Ascending aorta (tissue), 2 donors: Measurements from ENCODE around the gene CLSTN2. TPM values are rescaled to one million over a fixed set of nuclear protein-coding genes. Genes with fewer than 3 reads are reported as not detected.

ENCODE experiments used
- DNase-seq, 2 donors: peaks; one replicate each; pipeline ENCODE4 v3.0.0-alpha.2; 2019; ENCODE audit warnings: low spot score in 2 of 2
- H3K27ac ChIP-seq, 2 donors: fragments of 200-600 bp; sonication (generic); one replicate each; pipeline ENCODE4 v1.5.1; 2016 to 2017; ENCODE audit warnings: mild to moderate bottlenecking in 1 of 2
- H3K27me3 ChIP-seq: fragments of 200-600 bp; sonication (generic); one replicate; pipeline ENCODE4 v1.5.1; 2017
- H3K36me3 ChIP-seq, 2 donors: fragments of 200-600 bp; sonication (generic); one replicate each; pipeline ENCODE4 v1.5.1; 2016
- H3K4me1 ChIP-seq, 2 donors: fragments of 200-600 bp; sonication (generic); one replicate each; pipeline ENCODE4 v1.5.1; 2016 to 2017; ENCODE audit warnings: mild to moderate bottlenecking in 1 of 2
- H3K4me3 ChIP-seq, 2 donors: fragments of 200-600 bp; sonication (generic); one replicate each; pipeline ENCODE4 v1.5.1; 2016 to 2017; ENCODE audit warnings: mild to moderate bottlenecking in 1 of 2
- H3K9me3 ChIP-seq, 2 donors: fragments of 200-600 bp; sonication (generic); one replicate each; pipeline ENCODE4 v1.5.1; 2016
- intact Hi-C: fragments of 100-400 bp; cut with DNase I; formaldehyde crosslinking; loops from one replicate; pipeline ENCODE4 v1.15.1; 2023
- total RNA-seq: library from RNA; depleted of rRNA; stranded (reverse); fragments of >200 nt; gene quantifications from one replicate; pipeline ENCODE4 v1.1.0, GENCODE V29; 2016
- TF ChIP-seq, protein P1 (sequence below), 3 experiments: fragments of 200-600 bp in 2 of 3; fragments of 450-650 bp in 1 of 3; sonication (generic) in 2 of 3; IDR thresholded peaks; one replicate each; pipeline ENCODE4 v1.5.1; 2016 to 2019; ENCODE audit warnings: antibody characterized with exemption in 3 of 3, mild to moderate bottlenecking in 1 of 3, moderate library complexity in 1 of 3

The CLSTN2 gene
- total RNA-seq, 1 donor from 2014 or later: 65.8 TPM

DNA sequence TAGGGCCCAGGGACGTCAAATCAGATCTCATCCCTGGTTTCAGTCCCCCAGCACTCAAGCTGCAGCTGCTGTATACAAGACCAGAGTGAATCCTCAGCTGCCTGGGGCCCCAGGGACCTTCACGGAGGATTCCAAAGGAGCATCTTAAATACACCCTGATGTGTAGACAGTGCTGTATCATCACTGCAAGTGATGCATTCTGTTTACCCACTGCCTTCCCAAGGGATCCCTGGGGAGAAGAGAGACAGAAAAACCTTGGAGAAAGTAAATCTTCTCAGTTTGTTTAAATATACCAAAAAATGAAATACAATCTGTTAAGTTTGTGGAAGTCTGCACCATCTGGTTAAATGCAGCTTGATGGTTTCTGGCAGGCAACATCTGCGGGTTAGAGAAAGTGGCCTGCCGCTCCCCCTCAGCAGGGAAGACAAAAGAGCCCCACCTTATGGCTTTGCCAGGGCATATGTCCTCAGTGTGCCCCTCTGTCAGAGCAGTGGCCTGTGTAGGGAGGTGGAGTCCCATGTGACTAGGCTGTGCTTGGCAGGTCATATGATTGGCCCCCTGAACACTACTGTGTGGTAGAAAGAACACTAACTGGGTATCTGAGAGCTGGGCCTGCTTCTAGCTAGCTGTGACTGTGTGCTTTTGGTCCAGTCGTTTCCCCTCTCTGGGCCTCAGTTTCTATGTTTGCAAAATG is 520.7 kb downstream of the CLSTN2 start:
- no peak overlapping the region for H3K4me3 ChIP-seq
- H3K4me1 ChIP-seq: no peaks in the 10 kb centered on the region
- no peak for DNase-seq
- intact Hi-C loops: no loop called here
- no peaks in the 10 kb centered on the region for H3K9me3 ChIP-seq
- no peaks in the 10 kb centered on the region for H3K36me3 ChIP-seq
- no peak overlapping the region for H3K27ac ChIP-seq
- TF ChIP-seq, protein P1, sequence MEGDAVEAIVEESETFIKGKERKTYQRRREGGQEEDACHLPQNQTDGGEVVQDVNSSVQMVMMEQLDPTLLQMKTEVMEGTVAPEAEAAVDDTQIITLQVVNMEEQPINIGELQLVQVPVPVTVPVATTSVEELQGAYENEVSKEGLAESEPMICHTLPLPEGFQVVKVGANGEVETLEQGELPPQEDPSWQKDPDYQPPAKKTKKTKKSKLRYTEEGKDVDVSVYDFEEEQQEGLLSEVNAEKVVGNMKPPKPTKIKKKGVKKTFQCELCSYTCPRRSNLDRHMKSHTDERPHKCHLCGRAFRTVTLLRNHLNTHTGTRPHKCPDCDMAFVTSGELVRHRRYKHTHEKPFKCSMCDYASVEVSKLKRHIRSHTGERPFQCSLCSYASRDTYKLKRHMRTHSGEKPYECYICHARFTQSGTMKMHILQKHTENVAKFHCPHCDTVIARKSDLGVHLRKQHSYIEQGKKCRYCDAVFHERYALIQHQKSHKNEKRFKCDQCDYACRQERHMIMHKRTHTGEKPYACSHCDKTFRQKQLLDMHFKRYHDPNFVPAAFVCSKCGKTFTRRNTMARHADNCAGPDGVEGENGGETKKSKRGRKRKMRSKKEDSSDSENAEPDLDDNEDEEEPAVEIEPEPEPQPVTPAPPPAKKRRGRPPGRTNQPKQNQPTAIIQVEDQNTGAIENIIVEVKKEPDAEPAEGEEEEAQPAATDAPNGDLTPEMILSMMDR (IDR thresholded peaks at IDR 0.05): no peak
- no peaks in the 10 kb centered on the region for H3K27me3 ChIP-seq

DNA sequence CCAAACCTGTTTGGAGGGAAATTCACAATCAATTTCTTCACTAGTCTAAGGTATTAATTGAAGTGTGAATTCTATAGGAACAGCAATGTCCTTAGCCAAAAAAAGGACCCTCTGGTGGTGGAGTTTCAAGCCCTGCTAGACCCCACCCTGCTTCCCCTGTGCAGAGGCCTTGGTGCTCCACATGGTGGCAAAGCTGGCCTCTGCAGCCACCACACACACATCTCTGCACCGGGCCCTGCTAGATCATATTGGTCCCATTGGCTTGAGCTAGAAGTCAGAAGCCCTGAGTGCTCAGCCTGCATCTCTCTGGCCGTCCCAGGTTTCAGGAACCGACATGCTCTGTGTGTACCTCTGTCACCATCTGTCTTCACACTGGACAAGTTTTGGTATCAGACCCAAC is 522.0 kb downstream of the CLSTN2 start:
- Histone ChIP-seq H3K9me3 (no peaks in the 10 kb centered on the region), H3K27ac (no peak overlapping the region), H3K4me1 (no peaks in the 10 kb centered on the region), H3K27me3 (no peaks in the 10 kb centered on the region), H3K4me3 (no peak overlapping the region), H3K36me3 (no peaks in the 10 kb centered on the region)
- intact Hi-C loops: no loop called here
- TF ChIP-seq, protein P1 (IDR thresholded peaks at IDR 0.05): no peak
- DNase-seq: no peak

DNA sequence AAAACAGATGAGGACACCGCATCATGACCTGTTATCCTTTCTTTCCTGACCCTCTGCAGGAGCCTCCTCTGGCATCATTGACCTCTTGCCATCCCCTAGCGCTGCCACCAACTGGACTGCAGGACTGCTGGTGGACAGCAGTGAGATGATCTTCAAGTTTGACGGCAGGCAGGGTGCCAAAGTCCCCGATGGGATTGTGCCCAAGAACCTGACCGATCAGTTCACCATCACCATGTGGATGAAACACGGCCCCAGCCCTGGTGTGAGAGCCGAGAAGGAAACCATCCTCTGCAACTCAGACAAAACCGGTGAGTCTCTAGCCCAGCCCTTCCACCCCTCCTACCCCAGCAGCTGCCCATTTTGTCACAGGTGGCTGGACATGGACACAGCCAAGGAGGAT is 524.5 kb downstream of the CLSTN2 start:
- Histone ChIP-seq H3K36me3 (no peaks in the 10 kb centered on the region), H3K27me3 (no peaks in the 10 kb centered on the region), H3K27ac (no peak overlapping the region), H3K4me1 (no peaks in the 10 kb centered on the region), H3K9me3 (no peaks in the 10 kb centered on the region), H3K4me3 (no peak overlapping the region)
- TF ChIP-seq, protein P1 (IDR thresholded peaks at IDR 0.05): no peak
- intact Hi-C loops: no loop called here
- DNase-seq: no peak

DNA sequence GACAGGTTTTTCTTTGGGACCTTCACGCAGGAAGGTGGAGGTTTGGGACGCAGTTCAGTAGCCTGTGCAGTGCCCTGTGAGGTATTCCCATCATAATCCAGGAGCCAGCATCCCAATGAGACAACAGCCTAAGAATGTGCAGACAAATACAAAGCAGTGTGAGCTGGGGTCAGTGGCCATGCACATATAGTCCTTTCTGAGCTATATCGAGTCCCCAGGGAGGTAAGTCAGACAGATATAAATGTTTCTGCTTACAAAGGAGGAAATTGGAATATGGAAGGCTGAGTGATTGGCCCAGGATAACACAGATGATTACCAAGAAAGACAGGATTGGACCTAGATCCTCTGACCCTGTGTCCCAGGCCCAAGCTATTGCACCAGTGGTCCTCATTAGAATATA is 526.3 kb downstream of the CLSTN2 start:
- intact Hi-C loops: no loop called here
- DNase-seq: no peak
- Histone ChIP-seq H3K9me3 (no peaks in the 10 kb centered on the region), H3K4me1 (no peaks in the 10 kb centered on the region), H3K27me3 (no peaks in the 10 kb centered on the region), H3K27ac (no peak overlapping the region), H3K36me3 (no peaks in the 10 kb centered on the region), H3K4me3 (no peak overlapping the region)
- TF ChIP-seq, protein P1 (IDR thresholded peaks at IDR 0.05): no peak

DNA sequence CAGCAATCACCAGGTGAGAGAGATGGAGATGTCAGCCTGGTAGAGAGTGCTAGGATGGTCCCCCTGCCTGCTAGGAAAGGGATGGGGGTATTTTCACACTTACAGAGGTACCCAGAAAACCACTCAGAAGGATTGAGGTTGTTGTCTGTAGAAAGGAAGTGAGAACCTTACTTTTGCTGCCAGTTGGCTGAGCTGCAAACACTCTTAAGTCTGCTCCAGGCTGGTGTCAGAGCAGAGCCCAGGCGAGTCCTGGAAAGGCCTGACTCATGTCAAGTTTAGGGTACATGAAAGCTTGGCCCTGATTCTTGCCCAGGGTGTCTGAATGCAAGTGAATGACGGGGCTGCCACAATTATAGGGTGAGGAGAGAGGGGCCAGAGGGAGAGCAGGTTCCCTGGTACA is 528.4 kb downstream of the CLSTN2 start:
- TF ChIP-seq, protein P1 (IDR thresholded peaks at IDR 0.05): no peak
- Histone ChIP-seq H3K27ac (no peak overlapping the region), H3K9me3 (no peaks in the 10 kb centered on the region), H3K4me3 (no peak overlapping the region), H3K4me1 (no peaks in the 10 kb centered on the region), H3K36me3 (no peaks in the 10 kb centered on the region), H3K27me3 (no peaks in the 10 kb centered on the region)
- intact Hi-C loops: no loop called here
- no peak for DNase-seq

DNA sequence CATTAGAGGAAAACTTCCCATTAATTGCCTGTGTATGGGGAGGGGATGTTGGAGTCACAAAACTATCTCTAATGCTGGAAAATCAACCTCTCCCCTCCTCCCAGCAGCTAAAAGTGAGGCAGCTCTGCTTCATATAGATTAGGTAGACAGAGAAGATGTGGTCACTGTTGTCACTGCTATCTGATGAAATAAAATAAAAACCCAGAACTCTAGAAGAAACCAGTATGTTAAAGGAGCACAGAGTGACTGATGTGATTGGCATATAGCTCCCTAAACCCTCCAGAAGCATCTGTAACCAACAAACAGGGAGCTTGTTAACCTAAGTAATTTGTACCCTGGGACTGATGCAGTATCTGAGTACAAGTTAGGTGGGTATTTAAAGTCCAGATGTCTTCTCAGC is 531.0 kb downstream of the CLSTN2 start:
- no peak overlapping the region for H3K4me3 ChIP-seq
- no peaks in the 10 kb centered on the region for H3K27me3 ChIP-seq
- H3K27ac ChIP-seq: no peak overlapping the region
- no peaks in the 10 kb centered on the region for H3K9me3 ChIP-seq
- intact Hi-C loops: no loop called here
- TF ChIP-seq, protein P1 (IDR thresholded peaks at IDR 0.05): no peak
- DNase-seq: no peak
- no peaks in the 10 kb centered on the region for H3K4me1 ChIP-seq
- H3K36me3 ChIP-seq: no peaks in the 10 kb centered on the region
